Measurements from ENCODE around the gene SLC35A2. TPM values are rescaled to one million over a fixed set of nuclear protein-coding genes. Genes with fewer than 3 reads are reported as not detected.

SLC35A2 gene
- total and polyA plus RNA-seq, 8 donors = 4.3 to 25.4 (median 11.4) TPM; not detected in 1

DNA sequence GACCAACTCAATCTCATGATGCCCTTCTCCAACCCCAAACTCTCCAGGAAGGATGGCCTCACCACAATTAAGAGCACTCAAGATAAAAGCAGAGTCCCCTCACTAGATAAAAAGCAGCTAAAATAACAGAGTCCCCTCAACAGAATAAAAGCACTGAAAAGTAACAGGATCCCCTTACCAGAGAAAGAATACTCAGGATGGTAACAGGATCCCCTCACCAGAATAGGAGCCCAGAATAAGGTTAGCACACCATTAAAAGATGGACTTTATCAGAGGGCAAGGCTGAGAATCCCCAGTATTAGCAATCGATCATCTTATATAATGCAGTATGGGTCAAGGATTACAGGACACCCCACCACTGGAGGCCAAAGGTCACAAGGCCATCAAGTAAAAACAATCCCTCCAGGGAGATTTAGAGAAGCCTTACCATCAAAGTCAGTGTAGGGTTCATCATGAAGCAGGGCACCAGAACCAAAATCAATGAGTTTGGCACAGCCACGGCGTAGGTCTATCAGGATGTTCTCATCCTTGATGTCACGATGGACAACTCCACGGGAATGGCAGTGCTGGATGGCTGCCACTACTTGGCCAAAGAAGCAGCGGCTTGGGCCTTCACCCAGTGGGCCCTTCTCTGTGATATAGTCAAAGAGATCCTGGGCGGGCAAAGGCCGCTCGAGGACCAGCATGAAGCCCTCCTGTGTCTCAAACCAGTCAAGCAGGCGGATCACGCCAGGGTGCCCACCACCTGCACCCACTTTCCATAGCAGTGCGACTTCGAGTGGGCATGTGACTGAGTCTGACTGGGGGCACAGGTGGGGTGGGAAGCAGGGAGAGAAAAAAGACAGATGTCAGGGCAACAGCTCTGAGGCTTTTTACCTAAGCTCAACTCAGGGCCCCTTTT is 3.4 kb upstream of the SLC35A2 start:
- TF ChIP-seq POLR2AphosphoS5 (IDR thresholded peaks at IDR 0.05) (no peak), POLR2A (IDR thresholded peaks at IDR 0.05) (no peak), EP300 (IDR thresholded peaks at IDR 0.05) (no peak)
- TF ChIP-seq, protein P1, sequence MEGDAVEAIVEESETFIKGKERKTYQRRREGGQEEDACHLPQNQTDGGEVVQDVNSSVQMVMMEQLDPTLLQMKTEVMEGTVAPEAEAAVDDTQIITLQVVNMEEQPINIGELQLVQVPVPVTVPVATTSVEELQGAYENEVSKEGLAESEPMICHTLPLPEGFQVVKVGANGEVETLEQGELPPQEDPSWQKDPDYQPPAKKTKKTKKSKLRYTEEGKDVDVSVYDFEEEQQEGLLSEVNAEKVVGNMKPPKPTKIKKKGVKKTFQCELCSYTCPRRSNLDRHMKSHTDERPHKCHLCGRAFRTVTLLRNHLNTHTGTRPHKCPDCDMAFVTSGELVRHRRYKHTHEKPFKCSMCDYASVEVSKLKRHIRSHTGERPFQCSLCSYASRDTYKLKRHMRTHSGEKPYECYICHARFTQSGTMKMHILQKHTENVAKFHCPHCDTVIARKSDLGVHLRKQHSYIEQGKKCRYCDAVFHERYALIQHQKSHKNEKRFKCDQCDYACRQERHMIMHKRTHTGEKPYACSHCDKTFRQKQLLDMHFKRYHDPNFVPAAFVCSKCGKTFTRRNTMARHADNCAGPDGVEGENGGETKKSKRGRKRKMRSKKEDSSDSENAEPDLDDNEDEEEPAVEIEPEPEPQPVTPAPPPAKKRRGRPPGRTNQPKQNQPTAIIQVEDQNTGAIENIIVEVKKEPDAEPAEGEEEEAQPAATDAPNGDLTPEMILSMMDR (IDR thresholded peaks at IDR 0.05) = no peak
- Histone ChIP-seq H3K4me1 (peaks cover 0 to 33% (median 27%) of the 10 kb centered on the region in 4 donors), H3K4me3 (no peak overlapping the region), H3K27me3 (no peaks in the 10 kb centered on the region), H3K36me3 (peaks cover 0 to 29% (median 22%) of the 10 kb centered on the region in 4 donors), H3K9me3 (peaks cover 0 to 10% (median 0%) of the 10 kb centered on the region in 4 donors), H3K27ac (no peak overlapping the region)
- 86 to 97% (median 91%) methylated on average over 6 to 13 of the region's 13 CpGs for WGBS, 5 donors
- intact Hi-C loops (cut with DNase I; ENCODE audit: low total_unique reads) = no loop called here
- DNase-seq = no peak

DNA sequence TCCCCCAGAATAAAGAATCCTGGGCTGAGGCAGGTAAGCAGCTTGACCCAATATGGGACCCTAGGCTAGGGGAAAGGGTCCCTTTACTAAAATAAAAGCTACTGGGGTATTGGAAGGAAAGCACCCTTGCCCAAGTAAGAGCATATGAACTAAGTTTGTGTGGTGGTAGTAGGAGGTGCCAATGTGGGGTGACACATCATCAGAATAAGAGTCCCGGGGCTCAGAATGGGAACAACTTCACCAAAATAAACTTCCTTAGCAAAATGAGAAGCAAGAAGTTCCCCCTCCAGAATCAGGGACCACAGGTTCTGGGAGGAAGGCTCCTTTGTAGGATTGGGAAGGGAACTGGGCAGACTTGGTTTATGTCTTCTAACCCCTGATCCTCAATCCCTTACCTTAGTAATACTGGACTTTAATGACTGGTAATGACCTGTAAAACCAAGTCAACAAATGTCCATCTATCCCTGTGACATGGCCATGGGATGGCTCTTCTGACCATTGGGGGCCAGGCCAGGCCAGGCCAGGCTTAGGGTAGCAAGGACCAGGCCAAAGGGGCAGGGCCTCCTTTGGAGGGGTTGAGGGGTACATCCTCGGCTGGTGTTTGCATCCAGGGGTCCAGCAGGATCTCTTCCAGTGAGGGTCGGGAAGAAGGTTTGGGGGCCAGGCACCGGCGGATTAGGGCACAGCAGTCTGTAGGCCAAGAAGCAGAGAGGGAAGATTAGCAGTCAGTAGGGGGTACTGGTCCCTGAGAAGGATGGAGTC is 2.3 kb upstream of the SLC35A2 start:
- Histone ChIP-seq H3K27me3 (no peaks in the 10 kb centered on the region), H3K4me3 (no peak overlapping the region), H3K27ac (no peak overlapping the region), H3K9me3 (peaks cover 0 to 10% (median 0%) of the 10 kb centered on the region in 4 donors), H3K36me3 (peaks cover 0 to 29% (median 27%) of the 10 kb centered on the region in 4 donors), H3K4me1 (peaks cover 0 to 32% (median 22%) of the 10 kb centered on the region in 4 donors)
- WGBS, 5 donors = 83 to 92% (median 88%) methylated on average over 4 to 5 of the region's 5 CpGs
- no peak for TF ChIP-seq EP300 (IDR thresholded peaks at IDR 0.05)
- no peak for TF ChIP-seq POLR2A (IDR thresholded peaks at IDR 0.05)
- no peak for TF ChIP-seq POLR2AphosphoS5 (IDR thresholded peaks at IDR 0.05)
- TF ChIP-seq, protein P1 (IDR thresholded peaks at IDR 0.05) = no peak
- intact Hi-C loops (cut with DNase I; ENCODE audit: low total_unique reads) = no loop called here
- no peak for DNase-seq

DNA sequence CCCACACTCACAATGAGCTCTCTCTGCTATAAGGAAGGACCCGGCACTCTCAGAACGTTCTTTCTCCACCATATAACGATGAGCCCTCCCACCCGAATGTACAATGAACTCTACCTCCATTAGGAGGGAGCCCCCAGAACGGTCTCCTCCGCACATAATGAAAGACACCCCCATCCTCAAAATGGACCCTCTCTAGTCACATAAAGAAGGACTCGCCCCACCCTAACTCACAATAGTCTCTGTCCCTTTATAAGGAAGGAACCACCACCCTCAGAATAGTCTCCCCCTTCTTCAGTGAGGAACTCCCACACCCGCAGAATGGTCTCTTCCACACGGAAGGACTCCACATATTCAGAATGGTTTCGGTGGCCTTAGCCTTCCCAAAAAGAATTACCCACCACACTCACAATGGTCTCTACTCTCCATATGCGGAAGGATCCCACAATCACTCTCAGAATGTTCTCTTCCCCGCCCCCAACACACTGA is 477 bp downstream of the SLC35A2 start:
- Histone ChIP-seq H3K36me3 (peaks cover 0 to 50% (median 39%) of the 10 kb centered on the region in 4 donors), H3K9me3 (peaks cover 0 to 10% (median 0%) of the 10 kb centered on the region in 4 donors), H3K4me3 (peak overlapping the region; percentile 54 to 78 (median 60)), H3K27me3 (no peaks in the 10 kb centered on the region), H3K4me1 (peaks cover 0 to 24% (median 9%) of the 10 kb centered on the region in 4 donors), H3K27ac (peak overlapping the region; percentile 82 to 89 (median 88))
- TF ChIP-seq POLR2AphosphoS5 (IDR thresholded peaks at IDR 0.05) (no peak), EP300 (IDR thresholded peaks at IDR 0.05) (no peak), POLR2A (IDR thresholded peaks at IDR 0.05) (no peak)
- TF ChIP-seq, protein P1 (IDR thresholded peaks at IDR 0.05) = no peak
- intact Hi-C loops (cut with DNase I; ENCODE audit: low total_unique reads) = no loop called here
- 0 to 28% (median 5%) methylated on average over 12 of the region's 12 CpGs for WGBS, 5 donors
- peak in 1 of 2 donors; percentile 28 for DNase-seq

DNA sequence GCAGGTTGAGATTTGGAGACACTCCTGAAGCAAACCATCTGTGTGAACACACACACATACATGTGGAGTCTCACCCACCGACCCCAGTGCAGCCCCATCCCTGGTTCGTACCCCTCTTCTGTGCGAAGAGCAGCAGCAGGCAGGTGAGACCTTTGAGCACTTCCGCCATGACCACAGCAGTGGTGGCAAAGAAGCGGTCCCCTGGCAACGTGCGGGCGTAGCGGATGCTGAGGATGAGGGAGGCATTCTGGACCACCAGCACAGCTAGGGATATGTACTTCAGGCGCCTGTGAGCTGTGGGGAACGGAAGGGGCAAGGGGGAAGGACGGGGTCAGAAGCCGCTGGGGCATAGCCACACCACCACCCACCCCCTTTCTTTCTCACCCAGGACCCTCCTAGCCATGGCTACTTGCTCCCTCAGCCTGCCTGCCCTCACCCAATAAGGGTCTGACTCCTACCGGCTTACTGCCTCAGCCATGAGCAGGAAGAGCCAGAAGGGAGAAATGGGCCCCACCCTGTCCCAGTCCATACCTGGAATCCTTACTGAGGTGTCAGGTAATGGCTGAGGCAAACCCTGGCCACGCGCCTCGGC is 1.6 kb downstream of the SLC35A2 start:
- no peak for DNase-seq
- no peak overlapping the region for H3K27ac ChIP-seq
- H3K36me3 ChIP-seq = peaks cover 0 to 52% (median 40%) of the 10 kb centered on the region in 4 donors
- peaks cover 0 to 10% (median 0%) of the 10 kb centered on the region in 4 donors for H3K9me3 ChIP-seq
- TF ChIP-seq EP300 (IDR thresholded peaks at IDR 0.05) (no peak), POLR2A (IDR thresholded peaks at IDR 0.05) (no peak), POLR2AphosphoS5 (IDR thresholded peaks at IDR 0.05) (no peak)
- TF ChIP-seq, protein P1 (IDR thresholded peaks at IDR 0.05) = no peak
- intact Hi-C loops (cut with DNase I; ENCODE audit: low total_unique reads) = no loop called here
- no peak overlapping the region for H3K4me3 ChIP-seq
- no peaks in the 10 kb centered on the region for H3K27me3 ChIP-seq
- H3K4me1 ChIP-seq = peaks cover 0 to 24% (median 9%) of the 10 kb centered on the region in 4 donors
- 82 to 93% (median 89%) methylated on average over 4 to 17 of the region's 17 CpGs for WGBS, 5 donors
